ENCODE measurements around the gene CMIP.

- TF ChIP-seq POLR2AphosphoS5 (IDR thresholded peaks at IDR 0.05), result no peak
- TF ChIP-seq EZH2 (IDR thresholded peaks at IDR 0.05; ENCODE audit: borderline replicate concordance, insufficient read depth, low read length, poor library complexity, severe bottlenecking), result no peak
- TF ChIP-seq SMC3 (conservative IDR thresholded peaks at IDR 0.05; ENCODE audit: poor library complexity), result no peak
- TF ChIP-seq CTCF (IDR thresholded peaks at IDR 0.05; ENCODE audit: poor library complexity, severe bottlenecking), result no peak
- no peak for TF ChIP-seq EP300 (conservative IDR thresholded peaks at IDR 0.05; ENCODE audit: poor library complexity, severe bottlenecking)
- TF ChIP-seq RAD21 (conservative IDR thresholded peaks at IDR 0.05), result no peak
- TF ChIP-seq MXI1 (conservative IDR thresholded peaks at IDR 0.05; ENCODE audit: poor library complexity, severe bottlenecking), result no peak
- TF ChIP-seq REST (IDR thresholded peaks at IDR 0.05; ENCODE audit: borderline replicate concordance), result no peak
Measured at GRCh38 chr16:81491541-81492188, 47.1 kb downstream of the CMIP start.
